IMR-90 (cell line): Measurements from ENCODE around the gene ALOX5AP. TPM values are rescaled to one million over a fixed set of nuclear protein-coding genes. Genes with fewer than 3 reads are reported as not detected.

ENCODE experiments used
- polyA plus RNA-seq, 3 experiments: library from polyadenylated mRNA; depleted of rRNA; stranded (reverse); fragments of >200 nt; gene quantifications; 2 replicates each; pipeline ENCODE4 v1.2.3, GENCODE V29; 2012; ENCODE audit warnings: low replicate concordance in 1 of 3
- total RNA-seq: library from RNA; depleted of rRNA; stranded (reverse); fragments of >200 nt; gene quantifications from 2 replicates; pipeline ENCODE4 v1.2.3, GENCODE V29; 2012
- TF ChIP-seq, protein P1 (sequence below): fragments of 150-350 bp; IDR thresholded peaks from 2 replicates; pipeline ENCODE4 v1.6.1; 2017; ENCODE audit warnings: mild to moderate bottlenecking, antibody characterized with exemption, low read length, low read depth

ALOX5AP gene
- total and polyA plus RNA-seq, 2 of the 4 experiments (the other 2 are of a cell fraction) = 0.62 TPM; not detected in 1

DNA sequence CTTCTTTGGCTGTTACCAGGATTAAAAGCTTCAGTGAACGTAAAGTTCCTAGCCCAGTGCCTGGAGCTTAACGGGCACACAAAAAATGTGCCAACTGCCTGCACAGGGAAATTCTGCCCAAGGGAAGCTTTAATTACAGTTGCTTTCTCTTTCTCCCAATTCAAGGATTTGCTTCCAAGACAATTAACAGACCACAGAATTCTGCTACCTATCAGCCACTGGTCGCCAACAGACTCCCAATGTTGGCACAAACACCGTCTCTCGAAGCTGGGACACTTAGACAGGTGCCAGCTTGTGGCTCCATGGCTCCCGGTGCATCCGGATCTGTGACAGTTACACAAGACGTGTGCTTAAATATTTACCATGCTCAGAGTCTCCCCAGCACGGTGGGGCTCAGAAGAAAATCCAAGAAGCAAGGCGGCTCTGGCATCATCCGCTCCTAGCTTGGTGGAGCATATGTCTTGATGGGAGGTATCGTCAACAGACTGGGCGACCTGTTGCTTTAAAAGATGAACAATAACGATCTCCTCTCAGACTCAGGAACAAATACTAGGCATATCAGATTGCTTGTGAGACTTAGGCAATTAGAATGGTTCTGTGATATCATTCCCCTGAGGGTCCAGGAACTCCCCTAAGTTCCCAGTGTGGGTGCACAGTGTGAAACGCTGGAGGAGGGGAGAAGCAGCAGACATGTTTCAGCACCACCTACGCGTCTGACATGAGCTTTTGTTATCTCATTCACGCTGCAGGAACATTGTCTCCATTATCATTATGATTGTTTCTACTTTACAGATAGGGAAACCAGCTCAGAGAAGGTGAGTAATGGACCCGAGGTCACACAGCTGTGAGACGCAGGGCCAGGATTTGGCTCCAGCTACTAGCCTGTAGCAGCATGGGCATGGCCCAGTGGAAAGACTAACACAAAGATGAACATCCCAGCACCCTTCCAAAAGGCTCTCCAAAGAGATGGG, 61.6 kb downstream of the ALOX5AP start (continued):
- TF ChIP-seq, protein P1, sequence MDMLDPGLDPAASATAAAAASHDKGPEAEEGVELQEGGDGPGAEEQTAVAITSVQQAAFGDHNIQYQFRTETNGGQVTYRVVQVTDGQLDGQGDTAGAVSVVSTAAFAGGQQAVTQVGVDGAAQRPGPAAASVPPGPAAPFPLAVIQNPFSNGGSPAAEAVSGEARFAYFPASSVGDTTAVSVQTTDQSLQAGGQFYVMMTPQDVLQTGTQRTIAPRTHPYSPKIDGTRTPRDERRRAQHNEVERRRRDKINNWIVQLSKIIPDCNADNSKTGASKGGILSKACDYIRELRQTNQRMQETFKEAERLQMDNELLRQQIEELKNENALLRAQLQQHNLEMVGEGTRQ = no peak
